ENCODE measurements around the gene FGD1.
A peak's percentile ranks its signal among the peaks of the same experiment; 100 is the strongest.

The FGD1 gene

DNA sequence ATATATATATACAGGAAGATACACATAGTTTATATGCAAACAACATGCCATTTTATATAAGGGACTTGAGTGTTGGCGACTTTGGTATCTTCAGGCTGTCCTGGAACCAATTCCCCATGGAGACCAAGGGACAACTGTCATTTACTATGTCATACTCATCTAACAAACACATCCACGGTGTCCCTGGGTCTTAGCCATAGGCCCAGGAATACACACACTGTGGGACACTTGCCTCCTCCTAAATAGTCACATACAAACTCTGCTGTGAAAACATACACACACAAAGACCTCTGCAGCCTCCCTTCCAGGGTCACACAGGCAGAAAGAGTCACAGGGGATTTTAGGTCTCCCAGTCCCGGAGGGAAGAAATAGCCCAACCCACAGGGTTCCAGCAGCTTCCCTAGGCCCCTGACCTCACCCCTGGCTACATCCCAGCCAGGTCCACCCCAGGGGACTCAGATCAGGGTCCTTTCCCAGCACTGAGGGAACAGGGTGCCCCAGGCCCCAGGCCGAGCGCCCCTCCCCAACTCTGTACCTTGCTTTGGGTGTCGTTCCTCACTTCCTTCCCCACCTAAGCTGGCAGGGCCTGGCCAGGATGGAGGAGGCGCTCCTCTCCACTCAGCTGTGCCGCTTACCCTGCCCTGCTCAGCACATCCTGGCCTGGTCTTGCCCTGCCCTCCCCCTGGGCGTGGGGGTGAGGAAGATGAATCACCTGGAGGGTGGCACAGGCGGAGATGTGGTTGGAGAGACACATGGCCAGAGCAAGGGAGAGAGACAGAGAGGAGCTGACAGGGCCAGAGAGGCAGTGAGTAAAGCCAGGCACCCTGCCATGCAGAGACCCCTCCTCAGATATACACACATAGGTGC, 21.8 kb downstream of the FGD1 start:
- no peak for DNase-seq (ENCODE audit: low read depth)

DNA sequence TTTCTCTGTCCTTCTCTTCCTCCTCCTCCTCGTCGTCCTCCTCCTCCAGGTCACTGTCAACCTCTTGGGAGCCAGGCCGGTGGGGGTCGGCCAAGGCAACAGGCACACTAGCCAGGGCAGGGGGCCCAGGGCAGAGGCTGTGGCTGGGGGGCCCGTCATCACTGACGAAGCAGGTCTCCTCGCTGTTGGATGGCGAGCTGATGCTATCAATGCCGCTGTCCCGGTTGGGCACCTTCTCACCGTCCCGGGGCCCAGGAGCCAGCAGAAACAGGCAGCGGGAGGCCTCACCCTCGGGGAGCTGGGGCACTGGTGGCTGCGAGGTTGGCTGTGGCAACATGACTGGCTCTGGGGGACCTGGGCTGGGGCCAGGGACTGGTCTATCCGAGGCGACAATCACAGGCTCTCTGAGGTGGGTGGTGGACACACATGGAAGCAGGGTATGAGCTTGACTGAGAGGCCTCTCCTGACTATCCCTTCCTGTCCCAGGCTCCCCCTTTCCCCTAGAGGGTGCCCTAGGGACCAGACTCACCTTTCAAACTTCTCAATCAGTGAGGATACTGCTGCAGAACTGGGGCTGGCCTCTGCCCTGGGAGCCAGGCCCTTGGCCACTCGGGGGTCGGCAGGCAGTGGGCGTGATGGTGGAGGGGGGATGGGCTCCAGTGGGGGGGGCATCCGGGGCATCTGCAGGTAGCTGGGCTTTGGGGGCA, 25.8 kb downstream of the FGD1 start:
- DNase-seq (ENCODE audit: low read depth) = no peak

GRCh38 chrX:54452920-54453319, 43.1 kb downstream of the FGD1 start:
- DNase-seq (ENCODE audit: low read depth) = no peak

GRCh38 chrX:54449929-54450328, 46.1 kb downstream of the FGD1 start:
- no peak for DNase-seq (ENCODE audit: low read depth)

- no peak for DNase-seq (ENCODE audit: low read depth)
Measured at GRCh38 chrX:54447461-54447860, 48.6 kb downstream of the FGD1 start.

- no peak for DNase-seq (ENCODE audit: low read depth)
Measured at GRCh38 chrX:54446084-54446483, 50.0 kb downstream of the FGD1 start.

DNA sequence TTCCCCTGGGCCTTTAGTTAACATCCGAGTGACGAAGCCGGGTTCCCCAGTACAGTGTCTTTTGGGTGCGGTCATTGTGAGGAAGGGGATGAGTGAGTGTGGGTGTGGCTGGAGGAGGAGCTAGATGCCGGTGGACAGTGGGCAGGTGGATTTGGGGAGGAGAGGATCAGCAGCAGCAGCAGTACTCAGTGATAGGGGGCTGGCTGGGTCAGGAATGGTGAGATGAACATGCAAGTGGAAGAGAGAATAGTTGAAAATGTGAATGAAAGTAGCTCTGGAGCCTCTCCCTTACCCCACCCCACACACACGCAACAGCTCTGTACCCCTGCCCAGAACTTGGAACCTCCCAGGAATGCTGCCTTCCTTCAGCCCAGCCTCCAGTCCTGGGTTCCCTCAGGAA, 51.3 kb downstream of the FGD1 start:
- DNase-seq (ENCODE audit: low read depth) = no peak

DNA sequence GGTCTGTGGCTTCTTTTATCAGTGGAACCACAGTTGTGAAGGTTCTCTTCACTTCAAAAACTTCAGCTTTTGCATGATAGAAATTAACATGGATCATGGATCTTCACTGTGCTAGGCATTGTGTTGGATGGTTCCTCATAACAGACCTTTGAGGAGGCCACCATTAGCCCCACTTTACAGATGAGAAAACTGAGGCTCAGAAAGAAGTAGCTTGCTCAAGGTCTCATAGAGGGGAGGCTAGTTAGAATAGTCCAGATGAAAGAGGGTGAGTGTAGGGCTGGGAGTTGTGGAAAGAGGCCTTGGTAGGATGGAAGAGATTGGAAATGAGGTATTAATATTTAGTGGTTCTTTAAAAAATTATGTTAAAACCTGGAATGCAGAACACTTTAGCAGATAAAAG, 53.2 kb downstream of the FGD1 start:
- no peak for DNase-seq (ENCODE audit: low read depth)

DNA sequence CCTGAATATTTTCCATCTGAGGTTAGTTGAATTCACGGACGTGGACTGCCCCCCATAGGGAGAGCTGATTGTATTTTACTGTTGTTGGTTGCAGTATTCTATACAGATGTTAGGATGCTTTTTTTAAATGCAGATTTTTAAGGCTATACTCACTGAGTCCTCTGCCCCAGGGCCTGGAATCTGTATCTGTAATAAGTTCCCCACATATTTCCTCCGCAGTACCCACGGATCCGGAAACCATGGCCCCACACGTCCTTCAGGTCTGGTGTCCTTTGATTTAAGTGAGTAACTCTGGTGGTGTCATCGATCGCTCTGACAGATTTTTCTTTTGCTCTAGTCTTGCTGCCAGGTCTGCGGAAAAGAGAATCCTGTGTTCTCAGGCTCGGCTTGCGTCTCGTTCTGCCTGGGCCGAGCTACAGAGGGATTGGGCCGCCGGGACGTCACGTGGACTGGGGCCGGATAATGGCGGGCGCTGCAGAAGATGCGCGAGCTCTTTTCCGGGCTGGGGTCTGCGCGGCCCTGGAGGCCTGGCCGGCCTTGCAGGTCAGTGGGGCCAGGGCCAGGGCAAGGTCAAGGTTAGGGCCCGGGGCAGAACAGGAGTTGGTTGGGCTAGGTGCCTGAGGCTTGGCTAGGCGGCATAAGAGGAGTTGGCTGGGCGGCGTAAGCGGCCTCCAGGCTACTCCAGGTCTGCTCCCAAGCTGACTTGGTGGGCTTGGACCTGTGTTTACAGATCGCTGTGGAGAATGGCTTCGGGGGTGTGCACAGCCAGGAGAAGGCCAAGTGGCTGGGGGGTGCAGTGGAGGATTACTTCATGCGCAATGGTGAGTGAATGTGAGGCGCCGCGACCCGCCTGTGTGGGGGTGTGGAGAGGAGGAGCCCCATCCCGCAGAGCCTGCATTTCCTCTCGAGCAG, 55.8 kb downstream of the FGD1 start, which contains the start of gene TSR2:
Gene TSR2 (plus strand): TSS at position 445 of the 912 bp plus-strand sequence. CDS start 18 bp downstream, at position 463.
- peak; percentile 53 for DNase-seq (ENCODE audit: low read depth)

DNA sequence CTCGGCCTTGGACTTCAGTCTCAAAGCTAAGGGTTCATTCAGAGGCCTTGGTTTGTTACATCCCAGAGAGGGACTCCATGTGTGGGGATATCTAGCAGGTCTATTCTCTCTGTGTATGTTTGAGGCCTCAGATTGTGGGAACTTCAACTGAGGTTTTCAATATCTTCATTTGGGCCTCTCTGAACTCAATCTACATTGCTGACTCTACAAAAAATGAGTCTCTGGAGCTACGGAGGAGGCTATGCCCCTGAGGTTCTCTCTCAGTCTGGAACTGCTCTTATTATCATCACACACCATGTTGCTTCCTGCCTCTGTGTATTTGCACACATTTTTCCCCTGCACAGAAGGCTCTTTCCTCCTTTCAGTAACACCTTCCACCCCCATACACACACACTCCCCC, 60.9 kb downstream of the FGD1 start:
- DNase-seq (ENCODE audit: low read depth) = no peak

DNA sequence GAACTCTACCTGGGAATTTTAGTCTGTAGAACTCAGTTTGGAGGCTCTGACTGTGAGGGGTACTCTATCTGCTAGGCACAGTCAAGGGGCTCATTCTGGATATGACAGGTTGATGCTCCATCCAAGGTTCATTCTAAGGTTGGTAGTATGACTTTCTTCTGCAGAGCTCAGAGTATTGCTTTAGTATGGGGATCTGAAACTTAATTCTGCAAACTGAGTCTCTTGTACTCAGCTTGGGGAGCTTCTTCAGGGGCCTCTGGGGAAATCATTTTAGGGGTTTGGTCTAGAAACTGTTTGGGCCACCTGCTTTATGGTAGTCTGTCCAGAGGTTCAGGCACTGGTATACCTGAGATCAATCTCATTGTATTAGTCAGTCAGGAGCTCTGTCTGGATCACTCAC, 65.5 kb downstream of the FGD1 start:
- no peak for DNase-seq (ENCODE audit: low read depth)

DNA sequence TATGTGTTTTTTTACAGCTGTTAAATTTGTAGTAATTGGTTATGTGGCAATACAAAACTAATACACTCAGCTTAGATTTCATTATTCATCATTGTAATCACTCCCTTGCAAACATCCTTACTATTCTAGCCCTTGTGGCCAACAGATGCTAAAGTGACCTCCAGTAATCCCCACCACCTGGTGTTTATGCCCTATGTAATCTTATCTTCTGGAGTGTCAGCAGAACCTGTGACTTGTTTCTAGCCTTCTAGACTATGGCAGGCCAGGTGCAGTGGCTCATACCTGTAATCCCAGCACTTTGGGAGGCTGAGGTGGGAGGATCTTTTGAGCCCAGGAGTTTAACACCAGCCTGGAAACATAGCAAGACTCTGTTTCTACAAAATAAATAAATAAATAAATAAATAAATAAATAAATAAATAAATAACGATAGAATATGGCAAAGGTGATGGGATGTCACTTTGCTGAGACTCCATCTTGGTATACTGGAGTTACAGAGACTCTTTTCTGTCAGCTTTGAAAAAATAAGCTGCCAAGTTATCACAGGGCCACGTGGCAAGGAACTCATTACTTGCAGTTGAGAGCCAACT, 68.1 kb downstream of the FGD1 start:
- DNase-seq (ENCODE audit: low read depth) = no peak

GRCh38 chrX:54423161-54423888, 72.7 kb downstream of the FGD1 start:
- no peak for DNase-seq (ENCODE audit: low read depth)

DNA sequence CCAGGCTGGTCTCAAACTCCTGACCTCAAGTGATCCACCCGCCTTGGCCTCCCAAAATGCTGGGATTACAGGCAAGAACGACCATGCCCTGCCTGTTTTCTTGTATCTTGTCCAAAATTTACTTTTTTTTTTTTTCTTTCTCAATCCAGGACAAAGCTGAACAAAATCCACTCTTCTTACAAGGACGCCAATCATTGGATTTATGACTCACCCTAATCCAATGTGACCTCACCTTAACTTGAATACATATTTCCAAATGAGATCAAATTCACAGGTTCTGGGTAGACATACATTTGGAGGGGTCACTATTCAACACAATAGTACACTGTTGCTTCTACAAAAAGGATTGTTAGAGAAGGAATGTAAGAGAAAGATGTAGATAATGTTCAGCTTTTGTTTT, 73.9 kb downstream of the FGD1 start:
- no peak for DNase-seq (ENCODE audit: low read depth)

- no peak for DNase-seq (ENCODE audit: low read depth)
Measured at GRCh38 chrX:54419559-54420302, 76.3 kb downstream of the FGD1 start.

- no peak for DNase-seq (ENCODE audit: low read depth)
Measured at GRCh38 chrX:54416965-54417364, 79.1 kb downstream of the FGD1 start.

DNA sequence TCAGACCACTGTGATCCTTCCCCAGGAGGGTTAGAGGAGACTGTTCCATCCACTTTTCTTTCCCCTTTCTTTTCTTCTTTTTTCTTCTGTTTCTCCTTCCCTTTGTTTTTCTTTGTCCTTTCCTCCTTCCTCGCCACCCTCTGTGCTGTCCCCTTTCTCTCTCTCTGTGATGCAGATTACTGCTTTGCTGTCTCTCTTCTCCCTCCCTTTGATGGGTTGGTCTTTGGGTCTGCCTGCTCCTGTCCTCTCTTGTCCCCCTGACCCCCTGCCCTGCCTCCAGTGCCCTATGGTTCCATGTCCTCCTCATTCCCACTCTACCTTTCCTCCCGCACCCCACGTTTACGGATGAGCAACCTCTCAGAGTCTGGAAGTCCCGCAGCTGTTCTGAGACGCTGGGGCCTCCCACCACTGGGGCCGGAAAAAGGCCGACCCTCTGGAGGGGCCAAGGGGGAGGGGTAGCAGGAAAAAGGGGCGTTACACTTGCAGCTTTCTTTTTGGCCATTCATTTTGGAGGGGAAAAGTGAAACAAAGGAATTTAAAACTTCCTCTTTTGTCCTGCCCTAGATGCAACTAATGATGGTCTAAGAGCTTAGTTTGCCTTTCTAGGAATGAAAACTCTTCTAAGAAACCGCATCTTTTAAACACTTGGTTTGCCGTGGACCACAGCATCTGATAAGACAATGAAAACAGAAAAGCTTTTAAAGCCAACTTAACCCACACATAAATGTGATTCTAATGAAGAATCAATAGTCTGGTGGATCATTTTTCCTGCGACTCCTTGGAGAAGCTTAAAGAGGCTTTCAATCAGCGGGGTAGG, 80.3 kb downstream of the FGD1 start:
- no peak for DNase-seq (ENCODE audit: low read depth)

DNA sequence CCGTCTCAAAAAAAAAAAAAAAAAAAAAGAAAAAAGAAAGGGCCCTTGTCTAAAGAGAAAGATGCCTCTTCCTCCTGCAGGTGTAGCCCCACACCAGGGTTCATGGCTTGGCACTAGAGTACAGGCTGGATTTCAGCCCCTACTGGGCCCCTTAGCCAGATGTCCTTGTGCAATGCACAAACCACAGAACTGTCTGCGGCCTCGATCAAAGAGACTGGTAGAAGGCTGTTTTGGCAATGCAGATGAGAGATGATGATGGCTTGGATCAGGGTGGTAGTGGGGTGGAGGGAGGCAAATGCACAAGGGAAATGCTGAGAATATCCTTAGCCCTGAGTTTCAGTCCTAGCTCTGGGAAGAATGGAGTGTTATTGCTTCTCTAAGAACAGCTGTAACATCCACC, 82.3 kb downstream of the FGD1 start:
- no peak for DNase-seq (ENCODE audit: low read depth)

DNA sequence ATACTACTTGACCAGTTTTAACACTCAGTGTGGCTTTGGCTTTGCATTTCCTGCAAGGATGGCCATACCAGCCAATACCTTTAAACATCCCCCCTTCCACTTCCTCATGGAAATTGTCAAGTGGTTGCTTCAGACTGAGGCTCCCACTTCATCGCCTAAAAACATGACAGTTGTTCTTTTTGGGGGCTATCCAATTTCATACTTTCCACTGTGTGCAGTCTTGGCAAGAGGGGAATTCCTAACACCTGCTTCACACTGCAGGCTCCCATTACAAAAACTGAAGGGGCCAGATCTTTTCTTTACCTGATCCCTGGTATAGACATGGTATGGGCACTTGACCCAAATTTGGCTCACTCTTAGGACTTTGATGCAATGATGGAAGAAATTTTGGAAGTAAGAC, 84.3 kb downstream of the FGD1 start:
- no peak for DNase-seq (ENCODE audit: low read depth)

DNA sequence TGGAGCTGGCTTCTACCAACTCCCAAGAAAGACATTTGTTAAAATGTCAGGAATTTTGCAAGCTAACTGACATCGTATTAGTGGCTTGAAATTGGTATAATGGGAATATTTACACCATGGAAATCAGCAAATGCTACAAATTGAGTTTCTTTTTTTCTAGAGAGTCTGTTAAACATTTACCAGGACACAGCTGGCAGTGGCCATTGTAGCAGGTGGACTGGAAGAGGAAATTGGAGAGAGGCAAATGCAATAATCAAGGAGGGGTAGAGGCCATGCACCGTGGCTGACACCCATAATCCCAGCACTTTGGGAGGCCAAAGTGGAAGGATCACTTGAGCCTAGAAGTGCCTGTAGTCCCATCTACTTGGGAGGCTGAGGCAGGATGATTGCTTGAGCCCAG, 88.8 kb downstream of the FGD1 start:
- DNase-seq (ENCODE audit: low read depth) = no peak

Measured in HS-27A (cell line).